GM10266 (cell line): ENCODE data around the gene TMEM169.
"Not testable (repeated sequence)": the region's sequence is repeated elsewhere in the genome, so short reads cannot be mapped to it uniquely, and the experiment has no call there.

Experiments
- DNase-seq: peaks from one replicate; pipeline ENCODE4 v3.0.0; 2012; ENCODE audit errors: extremely low spot score
- CTCF ChIP-seq: IDR thresholded peaks from 2 replicates; pipeline ENCODE4 v1.5.1; 2012; ENCODE audit warnings: mild to moderate bottlenecking, low read depth; ENCODE audit not compliant: control insufficient read depth, insufficient read depth; ENCODE audit errors: missing control alignments

TMEM169 gene

GRCh38 chr2:216131175-216131926 lies 49.6 kb downstream of the TMEM169 start:
- DNase-seq = no peak
- no peak for TF ChIP-seq CTCF

DNA sequence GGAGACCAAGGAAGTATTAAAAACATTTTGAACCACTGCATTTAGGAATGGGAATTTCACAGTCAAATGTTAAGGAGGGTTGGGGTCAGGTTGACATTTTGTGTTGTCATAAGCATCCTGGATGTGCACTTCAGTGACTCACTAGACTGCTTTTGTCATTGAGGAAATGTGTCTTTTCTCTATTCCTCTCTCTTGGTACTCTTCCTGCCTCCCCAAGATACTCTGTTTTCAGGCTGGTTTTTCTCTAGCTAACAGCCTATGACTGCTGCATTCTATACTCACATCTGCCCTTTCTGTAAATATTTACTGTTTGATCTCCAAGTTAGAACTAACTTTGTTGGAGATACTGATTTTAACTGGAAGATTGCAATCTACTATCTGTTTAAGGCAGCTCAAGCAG lies 50.9 kb downstream of the TMEM169 start:
- no peak for TF ChIP-seq CTCF
- no peak for DNase-seq

- no peak for TF ChIP-seq CTCF
- no peak for DNase-seq
Observed at GRCh38 chr2:216133397-216133796, 51.7 kb downstream of the TMEM169 start.

- no peak for TF ChIP-seq CTCF
- DNase-seq = no peak
Observed at GRCh38 chr2:216134958-216135541, 53.3 kb downstream of the TMEM169 start.

DNA sequence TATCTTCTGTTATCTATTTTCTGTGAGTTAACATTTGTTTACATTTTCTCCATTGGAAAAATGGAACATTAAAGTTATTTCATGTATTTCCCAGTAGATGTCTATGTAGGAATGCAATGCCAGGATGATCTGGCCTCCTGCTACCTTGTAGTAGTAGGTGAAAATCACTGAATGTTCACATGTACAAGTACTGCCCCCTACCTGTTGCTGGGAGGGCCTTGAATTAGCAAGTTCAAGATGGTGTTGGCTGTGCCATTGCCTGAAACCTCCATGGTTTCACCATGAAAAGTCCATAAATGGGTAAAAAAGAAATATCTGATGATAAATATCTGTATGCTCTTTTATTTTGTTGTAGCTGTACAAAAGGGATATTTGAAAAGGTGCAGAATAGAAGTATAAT lies 58.2 kb downstream of the TMEM169 start:
- peak; percentile 15 for DNase-seq

GRCh38 chr2:216141516-216141915 lies 59.8 kb downstream of the TMEM169 start:
- DNase-seq = not testable (repeated sequence)

More for the DNA sequence above, 58.2 kb downstream of the TMEM169 start:
- TF ChIP-seq CTCF = peak; percentile 44

GRCh38 chr2:216142540-216142939 lies 60.8 kb downstream of the TMEM169 start:
- no peak for TF ChIP-seq CTCF
- DNase-seq = peak; percentile 74
